ENCODE data around the gene RPTOR. TPM values are rescaled to one million over a fixed set of nuclear protein-coding genes. Genes with fewer than 3 reads are reported as not detected.

Gene RPTOR
- total and polyA plus RNA-seq, 2 donors (not counting 3 experiments of a cell fraction or from before 2014, with no cell fraction given): 10.7 to 41.8 TPM

- no TSS peak for BruUV-seq (replicated peaks)
- POLR2A ChIA-PET: no interaction called here
These were observed 75.0 kb downstream of the RPTOR start for GRCh38 chr17:80619535-80620235.

More at GRCh38 chr17:80619535-80620235, 75.0 kb downstream of the RPTOR start:
- intact Hi-C loops (cut with micrococcal nuclease): no loop called here
- H3K27ac ChIP-seq (ENCODE audit: insufficient read depth, low read depth, low read length): no peak overlapping the region
- no peak overlapping the region for H3K4me3 ChIP-seq (replicated peaks in 1 of 3; ENCODE audit: insufficient read depth in 1 of 3, low read depth in 1 of 3, low read length in 3 of 3)
- no peaks in the 10 kb centered on the region for H4K20me1 ChIP-seq (replicated peaks; ENCODE audit: control insufficient read depth, extremely low read depth, insufficient read depth, low read length)
- CTCF ChIA-PET: interaction anchor here (1.0 kb wide), 2 partner anchors 127 to 237 kb away, joined by 3 read pairs; no protein-coding TSS in a partner anchor
- H2AFZ ChIP-seq (ENCODE audit: low read depth, low read length): no peak overlapping the region
- peaks cover 5% of the 10 kb centered on the region for H3K4me1 ChIP-seq (ENCODE audit: control insufficient read depth, extremely low read depth, insufficient read depth, low read length)
- no peaks in the 10 kb centered on the region for H3K27me3 ChIP-seq (ENCODE audit: control insufficient read depth in 2 of 2, insufficient read depth in 2 of 2, low read length in 2 of 2)
- H3K36me3 ChIP-seq (ENCODE audit: control insufficient read depth in 2 of 2, extremely low read depth in 1 of 2, insufficient read depth in 2 of 2, low read length in 2 of 2): no peaks in the 10 kb centered on the region
- no peaks in the 10 kb centered on the region for H3K9me3 ChIP-seq (replicated peaks; ENCODE audit: control insufficient read depth, insufficient read depth, low read length)
- DNase-seq (ENCODE audit: low read depth, low spot score) (no peak), FAIRE-seq (no peak)
- dilution Hi-C loops (cut with MboI; ENCODE audit: extremely low pct_ligation_motif_present, low sequenced_read_pairs): no loop called here
- no peaks in the 10 kb centered on the region for H3K9me1 ChIP-seq (replicated peaks; ENCODE audit: control insufficient read depth, extremely low read depth, insufficient read depth, low read length)
- H3K79me2 ChIP-seq (ENCODE audit: control insufficient read depth, insufficient read depth, low read length): peaks cover 29% of the 10 kb centered on the region
- H3K9ac ChIP-seq (replicated peaks; ENCODE audit: extremely low read depth, insufficient read depth, low read length): no peak overlapping the region
- no peak overlapping the region for H3K4me2 ChIP-seq (ENCODE audit: insufficient read depth, low read length)
- no peak for TF ChIP-seq POLR2AphosphoS5 (IDR thresholded peaks at IDR 0.05; ENCODE audit: insufficient read depth, low read depth, low read length)
- TF ChIP-seq CTCF (IDR thresholded peaks at IDR 0.05; ENCODE audit: extremely low read depth in 1 of 2, insufficient read depth in 1 of 2, low read depth in 1 of 2, low read length in 2 of 2): no peak
- no peak for TF ChIP-seq EZH2 (IDR thresholded peaks at IDR 0.05; ENCODE audit: borderline replicate concordance, low read depth, low read length, severe bottlenecking)
- no peak for TF ChIP-seq MYC (IDR thresholded peaks at IDR 0.05; ENCODE audit: low read depth, low read length)
- TF ChIP-seq JUN (IDR thresholded peaks at IDR 0.05; ENCODE audit: borderline replicate concordance, insufficient read depth, insufficient read length, low read depth): no peak
- TF ChIP-seq POLR2A (IDR thresholded peaks at IDR 0.05; ENCODE audit: low read depth, low read length): no peak
- no peak for TF ChIP-seq FOS (IDR thresholded peaks at IDR 0.05; ENCODE audit: borderline replicate concordance, insufficient read depth, low read length)
- no peak for TF ChIP-seq GATA2 (IDR thresholded peaks at IDR 0.05; ENCODE audit: insufficient read depth, insufficient read length, low read depth, low read length)
- no peak for TF ChIP-seq MAX (IDR thresholded peaks at IDR 0.05; ENCODE audit: insufficient read depth, insufficient read length)

All from endothelial cell of umbilical vein (primary cell).